Panc1 (cell line): ENCODE measurements around the gene CHAC1. TPM values are rescaled to one million over a fixed set of nuclear protein-coding genes. Genes with fewer than 3 reads are reported as not detected.

Source experiments
- ATAC-seq: fragments of 200-7000 bp; cut with Tn5 transposase; 2 replicates; pipeline ENCODE4 v1.9.1; 2020; ENCODE audit warnings: mild to moderate bottlenecking, moderate library complexity
- BruUV-seq: library from RNA; stranded (reverse); fragments of 400-500 nt; replicated peaks from 2 replicates; lab custom pipeline; 2021; lab: Mats Ljungman, UMichigan
- CTCF ChIA-PET: fragments of 300-600 bp; sonication (Branson Sonifier 250); formaldehyde crosslinking; loops from one replicate; lab custom pipeline; 2022; ENCODE audit warnings: antibody characterized with exemption; lab: Charles Lee
- POLR2A ChIA-PET: fragments of 300-600 bp; sonication (Branson Sonifier 250); formaldehyde crosslinking; loops from one replicate; lab custom pipeline; 2022; ENCODE audit warnings: antibody characterized with exemption; lab: Charles Lee
- DNase-seq: peaks from one replicate; pipeline ENCODE4 v3.0.0-alpha.2; 2010; ENCODE audit warnings: low read depth, low spot score
- H3K27ac ChIP-seq: 2 replicates; pipeline ENCODE4 v1.5.1; 2011; ENCODE audit warnings: mild to moderate bottlenecking, low read length, inconsistent platforms
- H3K27me3 ChIP-seq: fragments of 200-500 bp; sonication (Bioruptor generic); 2 replicates; pipeline ENCODE4 v1.6.0; 2014; ENCODE audit warnings: low read length, inconsistent platforms; ENCODE audit not compliant: control insufficient read depth, insufficient read depth
- H3K36me3 ChIP-seq: fragments of 200-500 bp; sonication (Bioruptor generic); 2 replicates; pipeline ENCODE4 v1.5.1; 2014; ENCODE audit warnings: inconsistent platforms, mild to moderate bottlenecking, low read length, moderate library complexity; ENCODE audit not compliant: control insufficient read depth, insufficient read depth
- H3K4me1 ChIP-seq: 2 replicates; pipeline ENCODE4 v1.5.1; 2011; ENCODE audit warnings: inconsistent platforms, mild to moderate bottlenecking, low read length, moderate library complexity; ENCODE audit not compliant: control insufficient read depth, insufficient read depth
- H3K4me3 ChIP-seq, 2 experiments: 2 replicates each; pipeline ENCODE4 v1.5.1; 2011 to 2012; ENCODE audit warnings: low read depth in 2 of 2, low read length in 2 of 2, mild to moderate bottlenecking in 2 of 2, inconsistent platforms in 1 of 2, moderate library complexity in 1 of 2
- H3K9me3 ChIP-seq: fragments of 200-500 bp; sonication (Bioruptor generic); 2 replicates; pipeline ENCODE4 v1.5.1; 2014; ENCODE audit warnings: low read depth, mild to moderate bottlenecking, inconsistent platforms, low read length, moderate library complexity; ENCODE audit not compliant: control insufficient read depth, insufficient read depth
- CTCF ChIP-seq: fragments of 450-650 bp; IDR thresholded peaks from 2 replicates; pipeline ENCODE4 v1.5.1; 2017; ENCODE audit warnings: mild to moderate bottlenecking
- POLR2AphosphoS5 ChIP-seq: IDR thresholded peaks from 2 replicates; pipeline ENCODE4 v1.6.1; 2012; ENCODE audit warnings: mild to moderate bottlenecking, low read depth, low read length, moderate library complexity
- REST ChIP-seq, 2 experiments: IDR thresholded peaks; 2 replicates each; pipeline ENCODE4 v1.6.1; 2011 to 2012; ENCODE audit warnings: low read depth in 2 of 2, control low read depth in 1 of 2, low read length in 1 of 2, mild to moderate bottlenecking in 1 of 2, moderate library complexity in 1 of 2; ENCODE audit not compliant: insufficient read depth in 1 of 2
- SIN3A ChIP-seq: IDR thresholded peaks from 2 replicates; pipeline ENCODE4 v1.6.1; 2012; ENCODE audit warnings: low read depth, mild to moderate bottlenecking, low read length, moderate library complexity, borderline replicate concordance; ENCODE audit not compliant: insufficient read depth
- TCF7L2 ChIP-seq: IDR thresholded peaks from 2 replicates; pipeline ENCODE4 v1.6.1; 2011; ENCODE audit warnings: mild to moderate bottlenecking, low read depth, low read length, inconsistent platforms
- in situ Hi-C: cut with HindIII; loops from 2 replicates; pipeline ENCODE4 v1.10.0; 2016; ENCODE audit warnings: low sequenced_read_pairs, low pct_unique_long_range_greater_than_20kb
- intact Hi-C: fragments of 100-400 bp; cut with micrococcal nuclease; formaldehyde crosslinking; loops from one replicate; pipeline ENCODE4 v1.10.0; 2022; ENCODE audit not compliant: unreplicated experiment
- total RNA-seq: library from RNA; stranded (reverse); gene quantifications from one replicate; pipeline ENCODE4 v1.2.1, GENCODE V29; 2021; ENCODE audit not compliant: unreplicated experiment

The CHAC1 gene
- total RNA-seq, 1 experiment from 2014 or later: 15.5 TPM

- H3K36me3 ChIP-seq: peaks cover 16% of the 10 kb centered on the region
- BruUV-seq: no TSS peak
- no peak overlapping the region for H3K27ac ChIP-seq
- H3K27me3 ChIP-seq: no peaks in the 10 kb centered on the region
- in situ Hi-C loops (no loop called here), intact Hi-C loops (no loop called here)
- ATAC-seq (no peak), DNase-seq (no peak)
- H3K4me3 ChIP-seq: no peak overlapping the region
- no peaks in the 10 kb centered on the region for H3K9me3 ChIP-seq
- TF ChIP-seq REST (IDR thresholded peaks at IDR 0.05; ENCODE audit: insufficient read depth in 1 of 2, low read depth in 2 of 2, low read length in 1 of 2): no peak
- TF ChIP-seq CTCF: no peak
- TF ChIP-seq POLR2AphosphoS5: no peak
- no peak for TF ChIP-seq SIN3A
- TF ChIP-seq TCF7L2: no peak
- H3K4me1 ChIP-seq: no peaks in the 10 kb centered on the region
- CTCF ChIA-PET: no interaction called here
- POLR2A ChIA-PET: no interaction called here
These were observed 39.6 kb downstream of the CHAC1 start for GRCh38 chr15:40992825-40993224.

- no peak for TF ChIP-seq CTCF
- no peak for TF ChIP-seq SIN3A
These were observed 42.4 kb downstream of the CHAC1 start for GRCh38 chr15:40995656-40996055.

GRCh38 chr15:40999190-40999589 is 45.9 kb downstream of the CHAC1 start:
- no peaks in the 10 kb centered on the region for H3K9me3 ChIP-seq
- ChIA-PET POLR2A (no interaction called here), CTCF (no interaction called here)
- H3K4me1 ChIP-seq: peaks cover 12% of the 10 kb centered on the region
- intact Hi-C loops: no loop called here
- DNase-seq (peak; percentile 90), ATAC-seq (peak; percentile 63)
- in situ Hi-C loops: no loop called here
- peaks cover 19% of the 10 kb centered on the region for H3K36me3 ChIP-seq
- no peaks in the 10 kb centered on the region for H3K27me3 ChIP-seq
- BruUV-seq: no TSS peak
- TF ChIP-seq SIN3A: no peak
- TF ChIP-seq TCF7L2: no peak
- TF ChIP-seq POLR2AphosphoS5: no peak
- no peak for TF ChIP-seq REST (IDR thresholded peaks at IDR 0.05; ENCODE audit: insufficient read depth in 1 of 2, low read depth in 2 of 2, low read length in 1 of 2)
- no peak for TF ChIP-seq CTCF
- H3K4me3 ChIP-seq: no peak overlapping the region
- H3K27ac ChIP-seq: no peak overlapping the region

More at GRCh38 chr15:40995656-40996055, 42.4 kb downstream of the CHAC1 start:
- Histone ChIP-seq H3K4me1 (no peaks in the 10 kb centered on the region), H3K27me3 (no peaks in the 10 kb centered on the region), H3K27ac (no peak overlapping the region), H3K36me3 (peaks cover 18% of the 10 kb centered on the region), H3K9me3 (no peaks in the 10 kb centered on the region), H3K4me3 (no peak overlapping the region)
- in situ Hi-C loops: no loop called here
- DNase-seq (no peak), ATAC-seq (no peak)
- BruUV-seq: no TSS peak
- CTCF ChIA-PET: no interaction called here
- POLR2A ChIA-PET: no interaction called here
- intact Hi-C loops: no loop called here
